K562 (cell line): ENCODE measurements around the gene DHX36. TPM values are rescaled to one million over a fixed set of nuclear protein-coding genes. Genes with fewer than 3 reads are reported as not detected.

Source experiments
- E2F5 ChIP-seq: sonication (generic); formaldehyde crosslinking; IDR thresholded peaks from 2 replicates; pipeline ENCODE4 v1.8.0; 2022; ENCODE audit warnings: mild to moderate bottlenecking, missing genetic modification reagents
- ELF2 ChIP-seq: fragments of 250-450 bp; sonication (Bioruptor Pico); IDR thresholded peaks from 2 replicates; pipeline ENCODE4 v1.5.0; 2021; ENCODE audit warnings: mild to moderate bottlenecking
- KAT7 ChIP-seq: sonication (generic); formaldehyde crosslinking; IDR thresholded peaks from 2 replicates; pipeline ENCODE4 v1.8.0; 2022; ENCODE audit warnings: missing genetic modification reagents, mild to moderate bottlenecking, borderline replicate concordance
- MCM2 ChIP-seq: fragments of 450-650 bp; IDR thresholded peaks from 2 replicates; pipeline ENCODE4 v1.6.1; 2017; ENCODE audit warnings: low read depth, mild to moderate bottlenecking
- MGA ChIP-seq: fragments of 450-650 bp; IDR thresholded peaks from 2 replicates; pipeline ENCODE4 v1.6.1; 2016; ENCODE audit warnings: mild to moderate bottlenecking, moderate library complexity
- NCOA4 ChIP-seq: fragments of 450-650 bp; IDR thresholded peaks from 2 replicates; pipeline ENCODE4 v1.6.1; 2018; ENCODE audit warnings: mild to moderate bottlenecking; ENCODE audit not compliant: partially characterized antibody
- SAFB ChIP-seq: fragments of 200-400 bp; formaldehyde crosslinking; IDR thresholded peaks from 2 replicates; pipeline ENCODE4 v1.6.1; 2017; ENCODE audit warnings: low read depth, low read length, borderline replicate concordance
- SMAD2 ChIP-seq: fragments of 150-350 bp; IDR thresholded peaks from 2 replicates; pipeline ENCODE4 v1.6.1; 2014; ENCODE audit warnings: low read depth, mild to moderate bottlenecking, low read length
- STAT5B ChIP-seq: fragments of 250-450 bp; sonication (Bioruptor Pico); IDR thresholded peaks from 2 replicates; pipeline ENCODE4 v1.8.0; 2021; ENCODE audit warnings: mild to moderate bottlenecking, inconsistent platforms
- STAT6 ChIP-seq: sonication (generic); formaldehyde crosslinking; IDR thresholded peaks from 2 replicates; pipeline ENCODE4 v1.8.1; 2023; ENCODE audit warnings: mild to moderate bottlenecking, missing genetic modification reagents
- ZBTB1 ChIP-seq: sonication (generic); formaldehyde crosslinking; IDR thresholded peaks from 2 replicates; pipeline ENCODE4 v1.8.1; 2023; ENCODE audit warnings: missing genetic modification reagents, low read depth, mild to moderate bottlenecking, borderline replicate concordance
- ZFX ChIP-seq: sonication (generic); formaldehyde crosslinking; IDR thresholded peaks from 2 replicates; pipeline ENCODE4 v1.8.0; 2022; ENCODE audit warnings: mild to moderate bottlenecking, missing genetic modification reagents, moderate library complexity
- polyA plus RNA-seq, 8 experiments: library from polyadenylated mRNA; depleted of rRNA in 4 of 8; stranded (reverse) in 5 of 8; unstranded in 3 of 8; fragments of >200 nt; fragmentation: Nextera tagmentation in 2 of 8; fragmentation: Illumina TruSeq in 1 of 8; extraction: Ambion mirVana in 2 of 8; extraction: Trizol in 1 of 8; gene quantifications; 2 replicates each; pipeline versions ENCODE4 v1.2.1 to v1.2.3, GENCODE V29; 2011 to 2014; ENCODE audit warnings: inconsistent platforms in 1 of 8, missing spikeins in 1 of 8
- total RNA-seq, 7 experiments: library from RNA; depleted of rRNA in 6 of 7; stranded (reverse); fragments of >200 nt in 6 of 7; fragmentation: Illumina TruSeq in 2 of 7; extraction: Trizol in 2 of 7; gene quantifications; 2 replicates each; pipeline versions ENCODE4 v1.2.1 to v1.2.3, GENCODE V29; 2011 to 2021; ENCODE audit warnings: low replicate concordance in 1 of 7

The DHX36 gene
- total and polyA plus RNA-seq, 9 of the 15 experiments (the other 6 are each of a cell fraction or from before 2014, with no cell fraction given): 44.3 to 98.7 (median 57.0) TPM

GRCh38 chr3:154323891-154324738 is at the start of gene DHX36 (continued):
- TF ChIP-seq STAT6: peak; percentile 59; the same call in 1 of the 2 replicates
- no peak for TF ChIP-seq KAT7 (CRISPR knock-in tag)
- TF ChIP-seq E2F5: no peak
- TF ChIP-seq MGA: peak; percentile 39; the same call in 1 of the 2 replicates
- TF ChIP-seq SAFB: no peak
- no peak for TF ChIP-seq SMAD2
- no peak for TF ChIP-seq NCOA4
- peak; percentile 50 for TF ChIP-seq ELF2
- TF ChIP-seq MCM2: no peak
- TF ChIP-seq STAT5B (CRISPR knock-in tag): no peak
- TF ChIP-seq ZBTB1 (CRISPR knock-in tag): no peak
- peak; percentile 88 for TF ChIP-seq ZFX (CRISPR knock-in tag)
